ENCODE data around the gene HAVCR1.

HAVCR1 gene

DNA sequence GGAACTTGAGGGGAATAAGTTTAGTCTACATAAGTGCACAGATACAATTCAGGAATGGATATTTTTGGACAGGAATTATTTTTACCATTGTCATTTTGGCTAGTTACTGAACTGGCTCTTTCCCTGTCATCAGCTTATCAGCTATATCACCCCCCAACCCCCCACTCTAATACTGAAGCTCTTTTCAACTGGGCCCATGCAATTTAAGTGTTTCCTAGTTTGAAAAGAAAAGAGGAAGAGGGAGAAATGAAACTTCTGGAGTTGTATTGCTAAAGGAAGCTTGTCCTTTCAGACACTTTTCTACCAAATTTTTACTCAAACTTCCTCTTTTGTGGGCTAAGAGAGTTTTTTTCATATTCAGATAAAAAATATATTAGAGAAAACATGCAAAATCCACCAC lies 77.4 kb downstream of the HAVCR1 start:
- no peak for DNase-seq
